H9 (cell line): ENCODE data around the gene GPD2. TPM values are rescaled to one million over a fixed set of nuclear protein-coding genes. Genes with fewer than 3 reads are reported as not detected.

ENCODE experiments used
- DNase-seq: peaks from one replicate; pipeline ENCODE4 v3.0.0-alpha.2; 2017
- H2AFZ ChIP-seq: one replicate; pipeline ENCODE4 v1.6.1; 2013; ENCODE audit warnings: mild to moderate bottlenecking, low read length, control low read depth, moderate library complexity
- H2AK5ac ChIP-seq: 2 replicates; pipeline ENCODE4 v1.6.1; 2013; ENCODE audit warnings: low read length, control low read depth, mixed read lengths; ENCODE audit not compliant: insufficient read length
- H2BK120ac ChIP-seq: one replicate; pipeline ENCODE4 v1.6.1; 2013; ENCODE audit warnings: low read depth, mild to moderate bottlenecking, low read length, control low read depth, inconsistent platforms; ENCODE audit not compliant: poor library complexity, severe bottlenecking
- H2BK12ac ChIP-seq: 2 replicates; pipeline ENCODE4 v1.6.1; 2013; ENCODE audit warnings: low read length, control low read depth, mixed read lengths, low read depth; ENCODE audit not compliant: insufficient read length
- H2BK15ac ChIP-seq: 2 replicates; pipeline ENCODE4 v1.6.1; 2013; ENCODE audit warnings: low read depth, low read length, control low read depth
- H2BK20ac ChIP-seq: one replicate; pipeline ENCODE4 v1.6.1; 2013; ENCODE audit warnings: low read depth, mild to moderate bottlenecking, low read length, control low read depth, inconsistent platforms; ENCODE audit not compliant: poor library complexity, severe bottlenecking
- H2BK5ac ChIP-seq: 2 replicates; pipeline ENCODE4 v1.6.1; 2013; ENCODE audit warnings: low read length, control low read depth, mixed read lengths; ENCODE audit not compliant: insufficient read length
- H3K14ac ChIP-seq: 2 replicates; pipeline ENCODE4 v1.6.1; 2013; ENCODE audit warnings: low read length, control low read depth; ENCODE audit not compliant: insufficient read depth
- H3K18ac ChIP-seq: 2 replicates; pipeline ENCODE4 v1.6.1; 2013; ENCODE audit warnings: low read depth, mild to moderate bottlenecking, mixed read lengths, low read length, control low read depth; ENCODE audit not compliant: insufficient read length
- H3K23ac ChIP-seq: 2 replicates; pipeline ENCODE4 v1.6.1; 2013; ENCODE audit warnings: low read length, control low read depth, mixed read lengths, low read depth; ENCODE audit not compliant: insufficient read length
- H3K23me2 ChIP-seq: 2 replicates; pipeline ENCODE4 v1.6.1; 2013; ENCODE audit warnings: low read depth, mild to moderate bottlenecking, mixed read lengths, low read length, control low read depth; ENCODE audit not compliant: insufficient read length, poor library complexity, severe bottlenecking
- H3K27ac ChIP-seq: 2 replicates; pipeline ENCODE4 v1.5.1; 2013; ENCODE audit warnings: low read length, control low read depth, mixed read lengths, low read depth; ENCODE audit not compliant: insufficient read length
- H3K27me3 ChIP-seq: 2 replicates; pipeline ENCODE4 v1.6.1; 2013; ENCODE audit warnings: low read length, control low read depth, inconsistent platforms; ENCODE audit not compliant: insufficient read depth
- H3K4ac ChIP-seq: 2 replicates; pipeline ENCODE4 v1.6.1; 2013; ENCODE audit warnings: low read depth, mild to moderate bottlenecking, control low read depth, inconsistent platforms, low read length, moderate library complexity
- H3K4me1 ChIP-seq: 2 replicates; pipeline ENCODE4 v1.6.1; 2013; ENCODE audit warnings: low read length, control low read depth, inconsistent platforms; ENCODE audit not compliant: insufficient read depth
- H3K4me2 ChIP-seq: 2 replicates; pipeline ENCODE4 v1.6.1; 2013; ENCODE audit warnings: low read length, control low read depth, mixed read lengths; ENCODE audit not compliant: insufficient read length, insufficient read depth
- H3K56ac ChIP-seq: 2 replicates; pipeline ENCODE4 v1.6.1; 2013; ENCODE audit warnings: low read depth, mild to moderate bottlenecking, mixed read lengths, low read length, control low read depth; ENCODE audit not compliant: insufficient read length
- H3K79me1 ChIP-seq: 2 replicates; pipeline ENCODE4 v1.6.1; 2013; ENCODE audit warnings: low read depth, mild to moderate bottlenecking, moderate library complexity, low read length, control low read depth, inconsistent platforms; ENCODE audit not compliant: insufficient read depth, poor library complexity, severe bottlenecking
- H3K79me2 ChIP-seq: 2 replicates; pipeline ENCODE4 v1.6.1; 2013; ENCODE audit warnings: low read length, control low read depth, inconsistent platforms; ENCODE audit not compliant: insufficient read depth
- H3K9ac ChIP-seq: 2 replicates; pipeline ENCODE4 v1.6.1; 2013; ENCODE audit warnings: low read length, control low read depth, mixed read lengths; ENCODE audit not compliant: insufficient read length; ENCODE audit errors: extremely low read depth
- H3K9me3 ChIP-seq: one replicate; pipeline ENCODE4 v1.6.1; 2013; ENCODE audit warnings: low read depth, low read length, inconsistent platforms; ENCODE audit not compliant: control insufficient read depth
- H3T11ph ChIP-seq: one replicate; pipeline ENCODE4 v1.6.1; 2013; ENCODE audit warnings: mild to moderate bottlenecking, low read length, control low read depth, inconsistent platforms
- H4K20me1 ChIP-seq: one replicate; pipeline ENCODE4 v1.6.1; 2013; ENCODE audit not compliant: control insufficient read depth, insufficient read length, insufficient read depth
- H4K5ac ChIP-seq: 2 replicates; pipeline ENCODE4 v1.6.1; 2013; ENCODE audit warnings: low read depth, mild to moderate bottlenecking, mixed read lengths, low read length, control low read depth; ENCODE audit not compliant: insufficient read length
- H4K8ac ChIP-seq: replicated peaks from 2 replicates; pipeline ENCODE4 v1.6.1; 2013; ENCODE audit warnings: low read length, control low read depth, mixed read lengths, low read depth; ENCODE audit not compliant: insufficient read length
- H4K91ac ChIP-seq: 2 replicates; pipeline ENCODE4 v1.6.1; 2013; ENCODE audit warnings: low read depth, mild to moderate bottlenecking, moderate library complexity, mixed read lengths, low read length, control low read depth; ENCODE audit not compliant: insufficient read length
- H3K27ac Mint-ChIP-seq, 3 experiments: 2 replicates in 2 of 3; 3 replicates in 1 of 3; pipeline ENCODE4 v1.8.0; 2020 to 2021; ENCODE audit warnings: mixed read lengths in 3 of 3, mild to moderate bottlenecking in 1 of 3, moderate library complexity in 1 of 3
- H3K27me3 Mint-ChIP-seq: 2 replicates; pipeline ENCODE4 v1.8.0; 2021; ENCODE audit warnings: low read depth, mild to moderate bottlenecking, moderate library complexity, mixed read lengths
- H3K36me3 Mint-ChIP-seq, 3 experiments: 2 replicates in 2 of 3; 3 replicates in 1 of 3; pipeline ENCODE4 v1.8.0; 2020 to 2021; ENCODE audit warnings: low read depth in 3 of 3, mixed read lengths in 3 of 3; ENCODE audit not compliant: insufficient read depth in 1 of 3
- H3K4me1 Mint-ChIP-seq, 2 experiments: 2 replicates each; pipeline ENCODE4 v1.8.0; 2020; ENCODE audit warnings: mixed read lengths in 2 of 2
- H3K4me3 Mint-ChIP-seq, 2 experiments: 2 replicates in 1 of 2; 3 replicates in 1 of 2; pipeline ENCODE4 v1.8.0; 2020 to 2021; ENCODE audit warnings: mild to moderate bottlenecking in 2 of 2, mixed read lengths in 2 of 2, moderate library complexity in 1 of 2
- H3K9me3 Mint-ChIP-seq, 2 experiments: 2 replicates in 1 of 2; 3 replicates in 1 of 2; pipeline ENCODE4 v1.8.0; 2020; ENCODE audit warnings: mild to moderate bottlenecking in 2 of 2, mixed read lengths in 2 of 2, moderate library complexity in 1 of 2
- CTCF ChIP-seq: fragments of 200-600 bp; sonication (generic); conservative IDR thresholded peaks from 3 replicates; pipeline ENCODE4 v1.8.0; 2021; ENCODE audit warnings: antibody characterized with exemption, mild to moderate bottlenecking
- WGBS: extraction: QIAGEN DNeasy Blood & Tissue Kit; methylation state at CpG from one replicate; pipeline ENCODE4 v1.1.7; 2013; ENCODE audit warnings: missing lambda C conversion rate, low lambda C conversion rate, mixed read lengths; ENCODE audit not compliant: insufficient read length; ENCODE audit errors: extremely low coverage; 5-methylcytosine and 5-hydroxymethylcytosine counted together
- total RNA-seq: library from RNA; stranded (reverse); gene quantifications from 2 replicates; pipeline ENCODE4 v1.2.1, GENCODE V29; 2021

Gene GPD2
- total RNA-seq, 1 experiment from 2014 or later: 46.0 TPM

- no peak overlapping the region for H3K56ac ChIP-seq
- no peak overlapping the region for H3K9ac ChIP-seq
- no peak overlapping the region for H3K14ac ChIP-seq
- no peak overlapping the region for H2BK12ac ChIP-seq
- no CpG with 5 or more reads among the region's 2 CpGs for WGBS
- no peak overlapping the region for H4K91ac ChIP-seq
- no peaks in the 10 kb centered on the region for H3K27me3 Mint-ChIP-seq
- no peak overlapping the region for H4K8ac ChIP-seq
- H3K18ac ChIP-seq: no peak overlapping the region
- no peak overlapping the region for H2AK5ac ChIP-seq
- no peaks in the 10 kb centered on the region for H3K9me3 ChIP-seq
- H3K4me2 ChIP-seq: no peak overlapping the region
- H2BK20ac ChIP-seq: no peak overlapping the region
- no peak overlapping the region; a peak in 1 of 7 replicates for H3K27ac Mint-ChIP-seq
- H3K79me1 ChIP-seq: no peaks in the 10 kb centered on the region
- H3T11ph ChIP-seq: no peak overlapping the region
- no peaks in the 10 kb centered on the region for H3K23me2 ChIP-seq
- H2AFZ ChIP-seq: no peak overlapping the region
- H4K5ac ChIP-seq: no peak overlapping the region
- H3K27me3 ChIP-seq: no peaks in the 10 kb centered on the region
- H4K20me1 ChIP-seq: no peaks in the 10 kb centered on the region
- H3K79me2 ChIP-seq: no peaks in the 10 kb centered on the region
- H2BK15ac ChIP-seq: no peak overlapping the region
- H3K36me3 Mint-ChIP-seq: peaks cover 4 to 10% (median 7%) of the 10 kb centered on the region in 3 experiments; a peak in 5 of 7 replicates
- no peak for TF ChIP-seq CTCF
- H2BK120ac ChIP-seq: no peak overlapping the region
- no peak overlapping the region for H3K4ac ChIP-seq
- peaks cover 12 to 14% of the 10 kb centered on the region in 2 experiments for H3K4me1 Mint-ChIP-seq
- no peak overlapping the region for H3K23ac ChIP-seq
- no peaks in the 10 kb centered on the region for H3K4me1 ChIP-seq
- no peak for DNase-seq
- H3K9me3 Mint-ChIP-seq: peaks cover 0 to 2% of the 10 kb centered on the region in 2 experiments; a peak in 1 of 5 replicates
- H3K4me3 Mint-ChIP-seq: no peak overlapping the region
- no peak overlapping the region for H3K27ac ChIP-seq
- no peak overlapping the region for H2BK5ac ChIP-seq
Observed at GRCh38 chr2:156476850-156477206, 40.6 kb downstream of the GPD2 start.
